ENCODE data around the gene MCF2L2.

- TF ChIP-seq EP300 (IDR thresholded peaks at IDR 0.05) (no peak), CTCF (IDR thresholded peaks at IDR 0.05) (no peak), POLR2A (IDR thresholded peaks at IDR 0.05) (no peak)
Observed at GRCh38 chr3:183178512-183178832, 249.9 kb downstream of the MCF2L2 start.
